ENCODE data around the gene ARRDC1.

The ARRDC1 gene

GRCh38 chr9:137660144-137660543 lies 54.7 kb downstream of the ARRDC1 start:
- H3K27ac ChIP-seq, result no peak overlapping the region
- H3K4me3 ChIP-seq, result no peak overlapping the region

DNA sequence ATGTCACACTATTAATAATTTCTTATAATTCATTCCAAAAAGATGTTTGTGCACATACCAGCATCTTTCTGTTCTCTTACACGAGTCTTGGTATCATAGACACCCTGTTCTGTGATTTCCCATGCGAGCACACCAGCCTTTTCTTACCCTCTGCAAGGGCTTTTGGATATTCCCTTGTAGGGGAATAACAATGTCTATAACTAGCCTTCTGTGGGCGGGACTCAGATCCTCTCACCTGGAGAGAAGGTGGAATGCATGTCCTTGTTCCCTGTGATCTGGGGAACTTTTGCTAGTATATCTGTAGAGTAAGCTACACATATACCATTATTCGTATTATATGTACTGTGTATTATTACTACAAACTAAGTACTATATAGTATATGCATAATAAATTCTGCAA lies 58.1 kb downstream of the ARRDC1 start:
- H3K4me3 ChIP-seq, result no peak overlapping the region

GRCh38 chr9:137664676-137665075 lies 59.2 kb downstream of the ARRDC1 start:
- no peak overlapping the region for H3K27ac ChIP-seq
- H3K4me3 ChIP-seq, result no peak overlapping the region

More for the DNA sequence above, 58.1 kb downstream of the ARRDC1 start:
- H3K27ac ChIP-seq, result no peak overlapping the region

Data from skin epidermis (tissue), 12 donors.